Endothelial cell of umbilical vein (primary cell): Measurements from ENCODE around the gene PSME3. TPM values are rescaled to one million over a fixed set of nuclear protein-coding genes. Genes with fewer than 3 reads are reported as not detected.

Experiments used
- BruUV-seq: library from RNA; stranded (reverse); fragments of 400-500 nt; replicated peaks from 2 replicates; lab custom pipeline; 2021; lab: Mats Ljungman, UMichigan
- CTCF ChIA-PET: fragments of 300-600, 350-600 bp; sonication (Branson Sonifier 250); formaldehyde crosslinking; loops from one replicate; lab custom pipeline; 2021; ENCODE audit warnings: antibody characterized with exemption, inconsistent platforms; lab: Charles Lee
- POLR2A ChIA-PET: fragments of 300-600, 350-600 bp; sonication (Branson Sonifier 250); formaldehyde crosslinking; loops from one replicate; lab custom pipeline; 2021; ENCODE audit warnings: antibody characterized with exemption, inconsistent platforms; lab: Charles Lee
- DNase-seq: peaks from one replicate; pipeline ENCODE4 v3.0.0-alpha.2; 2011; ENCODE audit warnings: low read depth, low spot score
- FAIRE-seq: peaks from 2 replicates; lab custom pipeline; 2011; peaks lifted over from hg19 to GRCh38; lab: Jason Lieb, UNC
- H2AFZ ChIP-seq: 2 replicates; pipeline ENCODE4 v1.6.0; 2012; ENCODE audit warnings: low read depth, low read length, control low read depth, inconsistent platforms
- H3K27ac ChIP-seq: 2 replicates; pipeline ENCODE4 v1.5.1; 2011; ENCODE audit warnings: low read depth, mild to moderate bottlenecking, control low read depth, low read length, moderate library complexity; ENCODE audit not compliant: insufficient read depth
- H3K27me3 ChIP-seq, 2 experiments: 2 replicates each; pipeline versions ENCODE4 v1.6.0 to v1.6.1; 2011; ENCODE audit warnings: low read length in 2 of 2, mixed read lengths in 1 of 2; ENCODE audit not compliant: control insufficient read depth in 2 of 2, insufficient read depth in 2 of 2
- H3K36me3 ChIP-seq, 2 experiments: 2 replicates in 1 of 2; 3 replicates in 1 of 2; pipeline ENCODE4 v1.5.1; 2011; ENCODE audit warnings: low read length in 2 of 2, mild to moderate bottlenecking in 1 of 2, moderate library complexity in 1 of 2; ENCODE audit not compliant: control insufficient read depth in 2 of 2, insufficient read depth in 2 of 2; ENCODE audit errors: extremely low read depth in 1 of 2
- H3K4me1 ChIP-seq: 3 replicates; pipeline ENCODE4 v1.5.1; 2011; ENCODE audit warnings: mild to moderate bottlenecking, low read length; ENCODE audit not compliant: control insufficient read depth, insufficient read depth; ENCODE audit errors: extremely low read depth
- H3K4me2 ChIP-seq: 2 replicates; pipeline ENCODE4 v1.6.1; 2011; ENCODE audit warnings: low read length, control low read depth, mixed read lengths; ENCODE audit not compliant: insufficient read depth
- H3K4me3 ChIP-seq, 3 experiments: fragments of 200-600 bp in 1 of 3; sonication (generic), shearing (Covaris generic) in 1 of 3; replicated peaks in 1 of 3; 2 replicates each; pipeline ENCODE4 v1.5.1; 2011 to 2016; ENCODE audit warnings: control low read depth in 3 of 3, low read length in 3 of 3, mild to moderate bottlenecking in 2 of 3, inconsistent platforms in 1 of 3, low read depth in 1 of 3, moderate library complexity in 1 of 3; ENCODE audit not compliant: insufficient read depth in 1 of 3
- H3K79me2 ChIP-seq: 2 replicates; pipeline ENCODE4 v1.6.0; 2012; ENCODE audit warnings: low read length, inconsistent platforms; ENCODE audit not compliant: control insufficient read depth, insufficient read depth
- H3K9ac ChIP-seq: replicated peaks from 2 replicates; pipeline ENCODE3; 2011; ENCODE audit warnings: low read length, control low read depth; ENCODE audit not compliant: insufficient read depth; ENCODE audit errors: extremely low read depth
- H3K9me1 ChIP-seq: replicated peaks from 3 replicates; pipeline ENCODE4 v1.6.0; 2011; ENCODE audit warnings: mild to moderate bottlenecking, low read length; ENCODE audit not compliant: control insufficient read depth, insufficient read depth; ENCODE audit errors: extremely low read depth
- H3K9me3 ChIP-seq: replicated peaks from 2 replicates; pipeline ENCODE4 v1.5.1; 2012; ENCODE audit warnings: low read length, inconsistent platforms; ENCODE audit not compliant: control insufficient read depth, insufficient read depth
- H4K20me1 ChIP-seq: replicated peaks from 2 replicates; pipeline ENCODE3; 2011; ENCODE audit warnings: mild to moderate bottlenecking, low read length; ENCODE audit not compliant: control insufficient read depth, insufficient read depth; ENCODE audit errors: extremely low read depth
- EZH2 ChIP-seq: IDR thresholded peaks from 2 replicates; pipeline ENCODE4 v1.6.1; 2012; ENCODE audit warnings: borderline replicate concordance, low read depth, mild to moderate bottlenecking, moderate library complexity, low read length, inconsistent platforms; ENCODE audit not compliant: severe bottlenecking
- FOS ChIP-seq: IDR thresholded peaks from 2 replicates; pipeline ENCODE4 v1.6.1; 2011; ENCODE audit warnings: mild to moderate bottlenecking, low read length, moderate library complexity, borderline replicate concordance; ENCODE audit not compliant: insufficient read depth
- GATA2 ChIP-seq: IDR thresholded peaks from 2 replicates; pipeline ENCODE4 v1.7.0; 2011; ENCODE audit warnings: low read depth, mild to moderate bottlenecking, moderate library complexity, mixed read lengths, low read length; ENCODE audit not compliant: insufficient read length, insufficient read depth
- JUN ChIP-seq: IDR thresholded peaks from 2 replicates; pipeline ENCODE4 v1.6.1; 2011; ENCODE audit warnings: borderline replicate concordance, low read depth; ENCODE audit not compliant: insufficient read length, insufficient read depth
- MYC ChIP-seq: IDR thresholded peaks from one replicate; pipeline ENCODE4 v1.6.1; 2011; ENCODE audit warnings: mild to moderate bottlenecking, low read depth, low read length
- POLR2A ChIP-seq: IDR thresholded peaks from 2 replicates; pipeline ENCODE4 v1.6.1; 2012; ENCODE audit warnings: low read depth, mild to moderate bottlenecking, control low read depth, low read length
- POLR2AphosphoS5 ChIP-seq: IDR thresholded peaks from 2 replicates; pipeline ENCODE4 v1.6.1; 2012; ENCODE audit warnings: low read depth, mild to moderate bottlenecking, control low read depth, low read length, moderate library complexity; ENCODE audit not compliant: insufficient read depth
- dilution Hi-C: fragments of 300-500 bp; cut with MboI; formaldehyde crosslinking; loops from one replicate; pipeline ENCODE4 v1.15.0; 2019; ENCODE audit warnings: low sequenced_read_pairs; ENCODE audit not compliant: extremely low pct_ligation_motif_present
- intact Hi-C: fragments of 100-400 bp; cut with micrococcal nuclease; formaldehyde crosslinking; loops from one replicate; pipeline ENCODE4 v1.10.0; 2022
- polyA plus RNA-seq, 4 experiments: library from polyadenylated mRNA; depleted of rRNA in 3 of 4; stranded (reverse) in 3 of 4; unstranded in 1 of 4; fragments of >200 nt; gene quantifications; 2 replicates each; pipeline versions ENCODE4 v1.2.1 to v1.2.3, GENCODE V29; 2011 to 2012; ENCODE audit warnings: missing spikeins in 1 of 4
- total RNA-seq: library from RNA; stranded (reverse); gene quantifications from 2 replicates; pipeline ENCODE4 v1.2.3, GENCODE V29; 2021
- TF ChIP-seq, protein P1 (sequence below): IDR thresholded peaks from 2 replicates; pipeline ENCODE4 v1.6.1; 2011; ENCODE audit not compliant: insufficient read depth, insufficient read length
- TF ChIP-seq, protein P2 (sequence below), 2 donors: IDR thresholded peaks; 1 replicate in 1 of 2; 2 replicates in 1 of 2; pipeline ENCODE4 v1.5.1; 2011; ENCODE audit warnings: low read length in 2 of 2, mild to moderate bottlenecking in 2 of 2, moderate library complexity in 2 of 2, control low read depth in 1 of 2, inconsistent platforms in 1 of 2, low read depth in 1 of 2; ENCODE audit not compliant: insufficient read depth in 1 of 2; ENCODE audit errors: extremely low read depth in 1 of 2

Gene PSME3
- total and polyA plus RNA-seq, 2 donors (not counting 3 experiments of a cell fraction or from before 2014, with no cell fraction given) = 98.4 to 126 TPM

DNA sequence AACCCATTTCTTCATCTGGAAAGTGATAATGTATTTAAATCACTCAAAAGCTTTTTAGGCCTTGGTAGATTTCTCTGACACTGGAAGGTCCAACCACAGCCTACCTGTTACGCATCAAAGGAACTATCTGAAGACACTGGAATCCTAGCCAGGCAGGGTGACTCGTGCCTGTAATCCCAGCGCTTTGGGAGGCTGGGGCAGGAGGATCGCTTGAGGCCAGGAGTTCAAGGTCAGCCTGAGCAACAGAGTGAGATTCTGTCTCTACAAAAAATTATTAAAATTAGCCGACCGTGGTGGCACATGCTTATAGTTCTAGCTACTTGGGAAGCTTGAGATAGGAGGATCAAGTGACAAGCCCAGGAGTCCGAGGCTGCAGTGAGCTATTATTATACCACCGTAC lies 49.0 kb downstream of the PSME3 start:
- Histone ChIP-seq H2AFZ (no peak overlapping the region), H3K9me3 (no peaks in the 10 kb centered on the region), H3K27me3 (peaks cover 5 to 6% of the 10 kb centered on the region in 2 experiments), H4K20me1 (no peaks in the 10 kb centered on the region), H3K4me3 (no peak overlapping the region), H3K4me2 (no peak overlapping the region), H3K79me2 (no peaks in the 10 kb centered on the region), H3K27ac (no peak overlapping the region), H3K9me1 (no peaks in the 10 kb centered on the region), H3K4me1 (no peaks in the 10 kb centered on the region), H3K9ac (no peak overlapping the region), H3K36me3 (no peaks in the 10 kb centered on the region)
- BruUV-seq = no TSS peak
- CTCF ChIA-PET = interaction anchor here (1.3 kb wide), 2 partner anchors 31 to 39 kb away, joined by 3 read pairs; no protein-coding TSS in a partner anchor
- DNase-seq = no peak
- dilution Hi-C loops = no loop called here
- intact Hi-C loops = loop anchor here (5.0 kb wide), 1 partner anchor 55 kb away; no protein-coding TSS in a partner anchor
- POLR2A ChIA-PET = no interaction called here
- FAIRE-seq = no peak
- TF ChIP-seq MYC = no peak
- TF ChIP-seq JUN = no peak
- TF ChIP-seq POLR2AphosphoS5 = no peak
- TF ChIP-seq POLR2A = no peak
- TF ChIP-seq FOS = no peak
- TF ChIP-seq, protein P1, sequence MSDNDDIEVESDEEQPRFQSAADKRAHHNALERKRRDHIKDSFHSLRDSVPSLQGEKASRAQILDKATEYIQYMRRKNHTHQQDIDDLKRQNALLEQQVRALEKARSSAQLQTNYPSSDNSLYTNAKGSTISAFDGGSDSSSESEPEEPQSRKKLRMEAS = no peak
- no peak for TF ChIP-seq GATA2
- TF ChIP-seq EZH2 = no peak
- TF ChIP-seq, protein P2, sequence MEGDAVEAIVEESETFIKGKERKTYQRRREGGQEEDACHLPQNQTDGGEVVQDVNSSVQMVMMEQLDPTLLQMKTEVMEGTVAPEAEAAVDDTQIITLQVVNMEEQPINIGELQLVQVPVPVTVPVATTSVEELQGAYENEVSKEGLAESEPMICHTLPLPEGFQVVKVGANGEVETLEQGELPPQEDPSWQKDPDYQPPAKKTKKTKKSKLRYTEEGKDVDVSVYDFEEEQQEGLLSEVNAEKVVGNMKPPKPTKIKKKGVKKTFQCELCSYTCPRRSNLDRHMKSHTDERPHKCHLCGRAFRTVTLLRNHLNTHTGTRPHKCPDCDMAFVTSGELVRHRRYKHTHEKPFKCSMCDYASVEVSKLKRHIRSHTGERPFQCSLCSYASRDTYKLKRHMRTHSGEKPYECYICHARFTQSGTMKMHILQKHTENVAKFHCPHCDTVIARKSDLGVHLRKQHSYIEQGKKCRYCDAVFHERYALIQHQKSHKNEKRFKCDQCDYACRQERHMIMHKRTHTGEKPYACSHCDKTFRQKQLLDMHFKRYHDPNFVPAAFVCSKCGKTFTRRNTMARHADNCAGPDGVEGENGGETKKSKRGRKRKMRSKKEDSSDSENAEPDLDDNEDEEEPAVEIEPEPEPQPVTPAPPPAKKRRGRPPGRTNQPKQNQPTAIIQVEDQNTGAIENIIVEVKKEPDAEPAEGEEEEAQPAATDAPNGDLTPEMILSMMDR (IDR thresholded peaks at IDR 0.05; ENCODE audit: extremely low read depth in 1 of 2, insufficient read depth in 1 of 2, low read depth in 1 of 2, low read length in 2 of 2) = no peak
